Esophagus muscularis mucosa (tissue), 3 donors: ENCODE measurements around the gene CPLX1.
"Not testable (repeated sequence)": the region's sequence is repeated elsewhere in the genome, so short reads cannot be mapped to it uniquely, and the experiment has no call there.

Experiments used
- CTCF ChIP-seq, 3 experiments: fragments of 200-600 bp in 2 of 3; fragments of 450-650 bp in 1 of 3; sonication (generic) in 2 of 3; IDR thresholded peaks; one replicate each; pipeline ENCODE4 v1.5.1; 2017 to 2019; ENCODE audit warnings: antibody characterized with exemption in 3 of 3, mild to moderate bottlenecking in 2 of 3, moderate library complexity in 1 of 3
- POLR2A ChIP-seq: fragments of 450-650 bp; IDR thresholded peaks from one replicate; pipeline ENCODE4 v1.6.1; 2017; ENCODE audit warnings: antibody characterized with exemption, moderate library complexity, mild to moderate bottlenecking, low read depth

GRCh38 chr4:806979-807378, 18.9 kb downstream of the CPLX1 start:
- TF ChIP-seq CTCF (IDR thresholded peaks at IDR 0.05); POLR2A: not testable (repeated sequence)
